Glomerular endothelial cell (primary cell): ENCODE data around the gene ELFN2. TPM values are rescaled to one million over a fixed set of nuclear protein-coding genes. Genes with fewer than 3 reads are reported as not detected.
"Not testable (repeated sequence)": the region's sequence is repeated elsewhere in the genome, so short reads cannot be mapped to it uniquely, and the experiment has no call there.

Experiments
- DNase-seq: peaks from one replicate; pipeline ENCODE4 v3.0.0-alpha.2; 2011; ENCODE audit warnings: low read depth, low spot score; ENCODE audit errors: extremely low read depth
- total RNA-seq: library from RNA; depleted of rRNA; stranded (reverse); fragments of >200 nt; gene quantifications from 2 replicates; pipeline ENCODE4 v1.2.3, GENCODE V29; 2015

ELFN2 gene
- total RNA-seq, 1 donor from 2014 or later, result 3.2 TPM

- no peak for DNase-seq
Observed at GRCh38 chr22:37411655-37412054, 15.6 kb downstream of the ELFN2 start.

- no peak for DNase-seq
Observed at GRCh38 chr22:37410174-37411055, 16.9 kb downstream of the ELFN2 start.

DNA sequence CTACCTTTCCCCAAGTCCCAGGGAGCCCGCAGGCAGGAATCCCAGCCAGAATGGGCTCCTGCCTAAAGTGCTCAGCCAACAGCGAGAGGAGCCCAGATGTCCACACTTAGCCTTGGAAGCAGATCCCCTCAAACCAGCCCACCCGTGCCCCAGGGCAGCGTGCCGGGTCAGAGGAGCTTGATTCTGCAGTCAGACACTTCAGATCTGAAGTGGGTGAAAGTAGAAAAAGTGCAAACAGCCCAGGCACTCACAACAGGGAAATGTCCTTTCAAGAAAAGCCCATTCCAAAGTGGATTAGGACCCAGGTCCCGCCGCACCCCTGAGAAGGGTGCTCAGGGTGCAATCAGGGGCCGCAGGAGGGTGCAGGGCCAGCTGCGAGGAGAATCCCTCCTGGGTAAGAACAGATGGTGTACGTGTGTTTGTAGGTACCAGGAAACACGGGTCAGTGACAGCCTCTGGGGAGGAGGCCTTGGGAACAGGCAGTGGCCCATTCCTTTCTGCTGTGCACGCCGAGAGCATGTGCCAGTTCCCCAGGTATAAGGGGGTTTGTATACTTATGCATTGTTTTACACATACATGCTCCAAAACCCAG, 17.7 kb downstream of the ELFN2 start:
- DNase-seq, result no peak

DNA sequence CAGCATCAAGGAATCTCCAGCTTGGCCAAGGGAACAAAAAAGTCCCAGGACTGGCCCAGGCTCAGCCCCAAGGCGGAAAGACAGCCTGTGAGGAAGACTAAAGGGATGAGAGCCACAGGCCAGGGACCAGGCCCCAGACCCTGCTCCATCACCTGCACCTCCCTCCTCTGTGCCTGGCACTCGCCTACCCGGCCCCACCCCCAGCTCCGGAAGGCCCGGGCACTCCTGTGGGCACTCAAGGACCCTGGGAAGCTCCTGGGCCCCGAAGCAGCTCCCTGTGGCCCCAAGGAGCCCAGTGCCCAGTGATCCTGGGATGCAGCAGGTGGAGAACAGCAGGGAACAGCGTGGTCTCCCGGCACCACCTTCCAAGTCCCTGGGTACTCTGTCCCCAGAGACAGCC, 18.2 kb downstream of the ELFN2 start:
- DNase-seq, result no peak

GRCh38 chr22:37407856-37408255, 19.4 kb downstream of the ELFN2 start:
- no peak for DNase-seq

GRCh38 chr22:37406441-37407235, 20.6 kb downstream of the ELFN2 start:
- no peak for DNase-seq

GRCh38 chr22:37404091-37404490, 23.2 kb downstream of the ELFN2 start:
- no peak for DNase-seq

- DNase-seq, result no peak
Observed at GRCh38 chr22:37403267-37403960, 23.9 kb downstream of the ELFN2 start.

- no peak for DNase-seq
Observed at GRCh38 chr22:37402184-37402506, 25.1 kb downstream of the ELFN2 start.

DNA sequence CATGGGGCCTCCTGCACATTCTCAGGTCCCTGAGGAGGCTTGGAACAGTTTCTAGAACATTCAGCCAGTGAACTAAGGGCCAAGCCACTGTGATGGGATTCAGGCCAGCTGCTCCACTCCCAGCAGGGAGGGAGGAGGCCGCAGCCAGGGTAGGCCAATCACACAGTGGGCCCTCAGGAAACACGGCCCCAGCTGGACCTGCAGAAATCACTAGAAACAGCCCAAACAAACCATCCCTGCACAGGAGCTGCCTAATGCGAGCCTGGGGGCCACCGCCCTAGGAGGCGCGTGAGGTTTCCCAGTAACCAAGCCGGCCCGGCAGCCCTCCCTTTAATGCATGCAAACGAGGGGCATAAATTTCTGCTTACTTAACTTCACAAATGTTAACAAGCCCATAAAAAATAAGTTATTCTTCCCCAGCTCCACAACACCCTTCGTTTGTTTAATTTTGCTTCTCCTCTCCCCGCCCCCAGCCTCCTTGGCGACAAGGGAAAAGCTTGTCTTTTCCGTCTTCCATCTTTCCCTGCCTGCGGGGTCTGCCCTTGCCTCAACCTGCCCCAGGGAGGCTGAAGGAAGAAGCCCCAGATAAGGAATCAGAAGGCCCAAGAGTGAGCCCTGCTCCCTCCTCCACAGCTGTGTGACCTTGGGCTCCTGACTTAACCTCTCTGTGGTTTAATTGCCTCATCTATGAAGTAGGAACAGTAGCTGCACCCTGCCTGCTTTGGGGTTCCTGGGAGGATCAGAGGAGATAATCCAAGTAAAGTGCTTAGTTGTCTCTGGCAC, 25.7 kb downstream of the ELFN2 start:
- DNase-seq, result no peak

- no peak for DNase-seq
Observed at GRCh38 chr22:37400719-37401118, 26.6 kb downstream of the ELFN2 start.

GRCh38 chr22:37399457-37399856, 27.8 kb downstream of the ELFN2 start:
- DNase-seq, result not testable (repeated sequence)

GRCh38 chr22:37397226-37397625, 30.1 kb downstream of the ELFN2 start:
- no peak for DNase-seq

GRCh38 chr22:37396488-37397084, 30.7 kb downstream of the ELFN2 start:
- DNase-seq, result no peak

DNA sequence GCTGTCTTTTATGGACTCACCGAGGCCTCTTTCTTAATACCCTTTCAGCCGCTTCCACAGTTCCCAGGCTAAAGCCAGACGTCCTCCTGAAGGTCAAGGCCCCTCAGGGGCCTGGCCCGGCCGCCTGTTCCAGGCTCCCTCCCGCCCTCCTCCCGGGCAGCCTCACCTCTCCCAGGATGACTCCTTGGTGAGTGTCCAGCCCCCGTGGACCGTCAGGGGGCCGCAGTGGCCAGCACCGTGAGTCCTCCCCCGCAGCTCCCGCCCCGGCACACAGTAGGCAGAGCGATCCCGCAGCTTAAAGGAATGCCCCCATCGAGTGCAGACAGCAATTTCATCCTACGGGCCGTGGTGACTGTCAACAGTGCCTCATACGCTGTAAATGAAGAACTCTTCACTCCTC, 32.9 kb downstream of the ELFN2 start:
- no peak for DNase-seq

DNA sequence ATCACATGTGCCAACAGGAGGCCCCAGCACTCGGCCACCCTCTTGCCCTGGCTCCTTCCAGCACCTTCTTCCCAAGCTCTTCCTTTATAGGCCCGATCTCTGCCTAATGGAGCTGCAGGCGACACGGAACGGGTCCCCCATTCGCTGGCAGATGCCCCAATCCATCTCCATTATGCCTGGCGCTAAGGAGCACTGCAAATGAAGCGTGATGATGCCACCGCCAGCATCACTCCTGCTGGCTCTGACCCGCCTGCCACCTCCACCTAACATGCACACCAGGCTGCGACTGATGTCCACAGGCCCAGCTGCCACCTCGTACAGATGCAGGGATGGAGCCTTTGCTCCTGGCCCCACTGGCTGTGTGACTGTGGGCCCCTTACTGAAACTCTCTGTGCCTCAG, 33.5 kb downstream of the ELFN2 start:
- DNase-seq, result no peak

GRCh38 chr22:37392721-37393328, 34.5 kb downstream of the ELFN2 start:
- no peak for DNase-seq

DNA sequence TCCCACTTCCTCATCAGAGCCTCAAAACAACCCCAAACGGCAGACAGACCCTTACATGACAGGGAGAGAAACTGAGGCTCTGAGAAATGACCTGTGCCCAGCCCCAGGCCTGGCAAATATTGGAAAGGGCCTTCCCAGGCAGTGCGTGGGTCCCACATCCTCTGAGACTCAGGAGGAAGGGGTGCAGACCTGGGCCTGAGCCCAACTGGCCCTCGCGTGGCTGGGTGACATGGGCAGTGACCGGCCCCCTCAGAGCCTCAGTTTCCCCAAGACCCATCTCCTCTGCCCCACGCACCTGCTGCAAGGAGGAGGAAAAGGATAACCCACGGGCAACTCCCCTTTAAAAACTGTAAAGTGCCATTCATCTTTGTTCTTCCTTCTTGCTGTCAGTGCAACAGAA, 35.6 kb downstream of the ELFN2 start:
- no peak for DNase-seq

GRCh38 chr22:37390075-37390474, 37.2 kb downstream of the ELFN2 start:
- DNase-seq, result no peak
